ENCODE data around the gene MLXIP.

MLXIP gene

DNA sequence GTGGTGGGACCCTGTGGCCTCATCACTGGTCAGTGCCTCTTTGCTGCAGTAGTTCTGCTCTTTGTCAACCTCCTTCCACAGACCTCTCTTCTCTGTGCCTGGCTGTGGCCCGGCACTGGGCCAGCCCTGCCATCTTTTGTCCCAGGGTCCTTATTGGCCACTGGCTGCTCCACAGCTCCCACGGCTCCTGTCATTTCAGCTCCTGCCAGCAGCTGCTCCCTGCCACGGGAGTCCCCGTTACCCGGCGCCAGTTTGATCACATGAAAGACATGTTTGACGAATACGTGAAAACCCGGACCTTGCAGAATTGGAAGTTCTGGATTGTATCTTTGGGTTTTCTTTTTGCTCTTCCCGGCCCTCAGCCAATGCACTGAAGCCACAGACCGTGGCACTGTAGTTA is 60.1 kb downstream of the MLXIP start:
- Histone ChIP-seq H3K4me3 (no peak overlapping the region), H3K27ac (no peak overlapping the region)

DNA sequence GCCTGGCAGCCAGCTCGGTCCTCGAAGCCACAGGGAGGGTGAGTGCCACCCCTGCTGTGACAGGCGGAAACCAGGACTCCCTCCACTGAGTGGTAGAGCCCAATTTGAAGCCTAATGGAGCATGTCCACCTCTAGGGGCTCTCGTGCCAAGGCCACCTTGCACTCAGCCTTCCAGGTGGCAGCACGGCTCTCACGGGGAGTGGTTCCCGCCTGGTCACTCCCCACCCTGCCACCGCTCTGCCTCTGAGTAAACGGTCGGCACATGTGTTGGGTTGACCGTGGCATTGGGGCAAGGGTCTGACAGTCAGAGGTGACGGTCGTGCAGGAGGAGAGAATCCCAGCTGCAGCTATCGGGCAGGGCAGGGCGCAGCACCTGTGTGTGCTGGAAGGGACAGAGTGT is 60.7 kb downstream of the MLXIP start:
- Histone ChIP-seq H3K4me3 (no peak overlapping the region), H3K27ac (no peak overlapping the region)

DNA sequence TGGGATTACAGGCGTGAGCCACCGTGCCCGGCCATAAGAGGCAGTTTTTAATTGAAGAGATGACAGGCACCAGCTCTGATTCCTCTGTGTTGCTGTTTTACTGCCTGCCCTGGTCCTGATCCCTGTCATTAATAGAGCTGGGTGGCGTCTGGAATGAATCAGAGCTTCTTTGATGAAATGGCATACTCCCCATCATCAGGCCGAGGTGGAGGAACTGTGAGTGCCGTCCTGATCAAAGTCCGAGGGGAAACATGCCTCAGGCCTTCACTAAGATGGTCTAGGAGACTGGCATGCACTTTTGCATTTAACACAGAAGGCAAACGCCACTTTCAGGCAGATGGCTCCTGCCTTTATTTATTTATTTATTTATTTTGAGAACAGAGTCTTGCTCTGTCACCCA is 61.4 kb downstream of the MLXIP start:
- no peak overlapping the region for H3K4me3 ChIP-seq
- H3K27ac ChIP-seq = no peak overlapping the region

DNA sequence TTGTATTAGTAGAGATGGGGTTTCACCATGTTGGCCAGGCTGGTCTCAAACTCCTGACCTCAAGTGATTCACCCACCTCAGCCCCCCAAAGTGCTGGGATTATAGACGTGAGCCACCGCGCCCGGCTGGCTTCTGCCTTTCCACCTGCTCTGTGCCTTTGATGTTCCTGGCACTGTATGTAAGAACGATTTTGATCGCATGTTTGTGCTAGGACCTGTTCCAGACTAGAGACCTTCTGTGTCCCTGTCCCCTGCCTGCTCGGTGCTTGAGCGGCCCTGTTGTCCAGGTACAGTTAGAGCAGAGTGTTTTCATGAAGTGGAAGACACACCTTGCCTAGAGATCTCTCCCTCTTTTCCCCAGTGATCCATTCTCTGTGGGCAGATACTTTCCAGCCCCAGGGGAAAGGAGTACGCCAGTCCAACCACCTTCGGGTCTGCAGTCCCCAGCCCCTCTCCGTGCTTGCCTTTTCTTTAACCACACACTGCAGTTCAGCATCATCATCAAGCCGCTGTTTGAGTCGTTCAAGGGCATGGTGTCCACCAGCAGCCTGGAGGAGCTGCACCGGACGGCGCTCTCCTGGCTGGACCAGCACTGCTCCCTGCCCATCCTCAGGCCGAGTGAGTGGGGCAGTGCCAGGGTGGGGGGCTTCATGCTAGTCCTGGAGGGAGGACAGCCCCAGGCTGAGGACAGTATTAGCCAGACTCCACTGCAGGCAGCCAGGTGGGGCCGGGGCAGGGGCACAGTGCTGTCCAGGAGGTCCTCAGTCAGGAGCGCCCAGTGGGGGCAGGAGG is 62.1 kb downstream of the MLXIP start:
- no peak overlapping the region for H3K4me3 ChIP-seq
- H3K27ac ChIP-seq = no peak overlapping the region

DNA sequence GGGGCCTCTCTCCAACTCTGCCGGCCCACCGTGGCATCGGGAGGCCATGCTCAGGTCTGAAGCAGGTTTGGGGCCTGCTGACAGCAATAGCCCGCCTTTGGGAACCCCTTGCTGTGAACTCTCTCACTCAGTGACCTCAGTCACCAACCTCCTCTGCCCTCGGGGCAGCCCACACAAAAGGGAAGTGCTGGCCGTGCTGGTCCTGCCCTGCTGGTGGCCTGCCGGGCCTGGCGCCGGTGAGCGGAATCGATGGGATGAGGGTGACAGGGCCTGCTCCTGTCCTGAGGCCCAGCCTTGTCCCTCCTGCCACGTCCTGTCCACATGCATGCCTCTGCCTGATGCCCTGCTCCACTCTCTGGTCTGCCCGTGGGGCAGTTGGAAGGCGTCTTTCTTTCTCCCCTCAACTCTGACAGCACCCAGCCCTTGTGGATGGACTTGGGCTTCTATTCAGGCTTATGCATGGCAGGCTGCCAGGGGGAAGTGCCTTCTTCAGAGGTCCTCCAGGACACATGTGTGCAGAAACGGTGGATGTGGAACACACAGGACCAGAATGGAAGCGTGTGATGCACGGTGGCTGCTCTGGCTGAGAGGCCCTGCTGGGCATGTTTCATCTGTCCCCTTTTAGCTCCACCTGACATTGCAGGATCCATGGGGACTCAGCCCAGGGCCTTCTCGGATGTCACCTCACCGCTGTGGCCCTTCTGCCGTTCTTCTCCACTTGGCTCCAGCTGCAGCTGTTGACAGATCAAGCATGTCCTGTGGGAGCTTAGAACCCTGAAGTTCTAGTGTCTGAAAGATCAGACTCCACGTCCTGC is 63.6 kb downstream of the MLXIP start:
- Histone ChIP-seq H3K4me3 (no peak overlapping the region), H3K27ac (no peak overlapping the region)

DNA sequence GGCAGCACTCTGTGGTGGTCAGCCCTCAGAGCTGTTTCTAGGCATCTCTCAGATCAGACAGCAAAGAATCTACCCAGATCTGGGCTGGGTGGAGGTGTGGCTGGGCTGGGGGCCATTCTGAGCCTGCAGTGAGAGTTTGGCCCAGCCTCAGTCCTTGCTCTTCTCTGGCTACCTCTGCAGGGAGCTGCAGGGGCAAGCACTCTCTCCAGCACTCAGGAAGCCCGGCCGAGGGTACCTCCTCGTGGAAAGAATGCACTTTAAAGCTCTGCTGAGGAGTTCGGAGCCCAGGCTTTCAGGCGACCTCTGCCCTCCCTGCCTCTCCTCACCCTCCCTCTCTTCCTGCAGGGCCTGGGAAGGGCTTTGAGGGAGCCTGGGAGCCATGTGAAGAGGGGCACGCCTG is 64.3 kb downstream of the MLXIP start:
- H3K27ac ChIP-seq = no peak overlapping the region
- H3K4me3 ChIP-seq = no peak overlapping the region

DNA sequence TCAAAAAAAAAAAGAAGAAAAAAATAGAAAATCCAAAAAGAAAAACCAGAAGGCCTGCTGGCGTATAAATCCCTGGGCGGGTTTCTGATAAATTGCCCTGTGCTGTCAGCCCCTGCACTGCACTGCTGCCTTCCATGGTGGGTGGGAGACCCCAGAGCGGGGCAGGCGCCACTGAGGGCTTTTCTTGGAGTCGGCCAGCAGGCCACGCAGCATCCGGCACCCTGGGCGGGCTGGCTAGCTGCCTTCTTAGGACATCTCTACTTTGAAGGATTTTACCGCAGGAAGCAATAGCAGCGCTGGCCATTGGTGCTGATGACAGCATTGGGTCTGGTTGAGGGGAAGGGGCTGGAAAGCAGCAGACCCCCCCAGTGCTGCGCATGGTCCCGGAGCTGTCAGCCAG is 66.3 kb downstream of the MLXIP start:
- Histone ChIP-seq H3K4me3 (no peak overlapping the region), H3K27ac (no peak overlapping the region)

DNA sequence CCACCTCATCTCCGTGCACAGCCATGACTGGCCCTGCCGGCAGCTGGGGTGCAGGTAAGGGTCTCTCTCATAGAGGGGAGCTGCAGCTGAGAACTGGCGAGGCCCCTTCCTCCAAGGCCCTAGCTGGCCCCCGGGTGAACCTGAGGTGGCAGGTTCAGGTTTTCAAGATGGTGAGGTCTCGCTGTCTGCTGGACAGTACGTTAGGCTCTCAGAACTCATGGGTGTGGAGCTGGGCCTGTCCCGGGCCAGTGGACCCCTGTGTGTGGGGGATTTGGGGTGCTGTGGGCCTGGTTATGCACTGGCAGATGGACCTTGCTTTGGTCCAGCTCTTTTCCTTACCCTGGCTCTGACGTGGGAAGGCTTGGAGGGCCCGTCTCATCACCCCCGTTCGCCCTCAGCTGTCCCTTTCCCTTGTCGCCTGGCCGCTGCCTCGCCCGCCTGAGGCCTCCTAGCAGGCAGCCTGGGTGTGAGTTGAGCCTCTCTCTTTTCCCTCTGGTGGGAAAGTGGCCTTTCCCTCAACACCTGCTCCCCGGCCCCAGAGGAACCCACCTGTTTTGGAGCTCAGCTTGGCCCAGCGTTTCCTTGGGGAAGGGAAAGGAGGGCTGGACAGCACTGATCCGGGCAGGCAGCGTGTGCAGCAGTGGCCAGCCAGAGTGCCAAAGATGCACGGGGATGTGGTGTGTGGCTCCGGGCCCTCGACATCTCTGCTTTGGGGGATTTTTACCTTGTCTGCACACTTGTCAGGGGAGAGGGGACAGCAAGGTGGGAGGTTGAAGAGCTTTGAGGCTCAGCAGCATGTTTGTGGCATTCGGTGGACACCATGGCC is 67.2 kb downstream of the MLXIP start:
- H3K4me3 ChIP-seq = no peak overlapping the region
- H3K27ac ChIP-seq = no peak overlapping the region

DNA sequence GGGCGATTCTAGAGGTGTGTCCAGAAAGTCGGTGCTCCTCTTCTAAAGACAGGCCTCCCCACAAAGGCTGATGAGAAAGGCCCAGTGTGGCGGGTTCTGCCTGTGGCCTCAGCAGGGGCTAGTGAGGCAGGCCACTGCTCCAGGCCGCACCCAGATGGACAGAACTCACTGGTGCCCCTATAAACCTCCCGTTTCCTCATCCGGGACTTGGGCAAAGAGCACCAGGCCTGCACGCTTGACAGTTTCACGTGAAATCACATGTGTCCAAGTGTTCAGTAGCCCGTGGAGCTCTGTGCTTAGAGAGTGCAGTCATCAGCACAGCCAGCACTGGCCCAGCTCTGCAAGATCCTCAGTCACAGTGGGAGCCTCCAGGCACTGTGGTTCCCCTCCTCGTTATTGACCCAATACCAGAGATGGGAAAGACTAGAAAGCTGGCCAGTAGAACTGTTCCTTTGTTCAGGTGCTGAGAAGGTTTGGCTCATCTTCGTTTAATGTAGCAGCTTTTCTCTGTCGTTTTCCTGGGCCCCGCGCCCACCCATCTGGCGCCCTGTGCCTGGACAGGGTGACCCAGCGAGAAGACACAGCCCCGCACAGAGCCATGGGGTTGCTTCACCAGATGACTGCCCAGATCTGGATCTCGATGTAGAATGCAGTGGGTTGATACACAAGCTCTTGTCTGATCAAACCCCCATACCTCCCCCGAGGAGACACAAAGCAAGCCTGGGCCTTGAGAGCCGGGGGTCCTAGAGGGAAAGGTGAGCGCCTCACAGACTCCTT is 69.1 kb downstream of the MLXIP start:
- H3K4me3 ChIP-seq = no peak overlapping the region
- no peak overlapping the region for H3K27ac ChIP-seq

DNA sequence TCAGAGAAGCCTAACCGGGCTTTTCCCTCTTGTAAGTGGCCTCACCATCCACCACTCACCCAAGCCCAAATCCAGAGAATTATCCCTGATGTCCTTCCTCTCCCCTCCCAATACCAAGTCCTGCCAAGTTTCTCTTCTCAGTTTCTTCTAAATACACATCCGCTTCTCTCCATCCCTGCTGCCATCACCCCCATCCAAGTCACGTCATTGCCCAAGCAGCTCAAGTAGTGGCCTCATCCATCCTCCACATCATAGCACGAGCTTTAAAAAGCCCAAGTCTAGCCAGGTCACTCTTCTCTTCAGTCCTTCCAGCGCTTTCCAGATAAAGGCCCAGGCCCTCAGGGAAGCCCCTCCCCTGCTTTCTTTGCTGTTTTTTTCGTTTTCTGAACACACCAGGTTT is 70.1 kb downstream of the MLXIP start:
- Histone ChIP-seq H3K4me3 (no peak overlapping the region), H3K27ac (no peak overlapping the region)

DNA sequence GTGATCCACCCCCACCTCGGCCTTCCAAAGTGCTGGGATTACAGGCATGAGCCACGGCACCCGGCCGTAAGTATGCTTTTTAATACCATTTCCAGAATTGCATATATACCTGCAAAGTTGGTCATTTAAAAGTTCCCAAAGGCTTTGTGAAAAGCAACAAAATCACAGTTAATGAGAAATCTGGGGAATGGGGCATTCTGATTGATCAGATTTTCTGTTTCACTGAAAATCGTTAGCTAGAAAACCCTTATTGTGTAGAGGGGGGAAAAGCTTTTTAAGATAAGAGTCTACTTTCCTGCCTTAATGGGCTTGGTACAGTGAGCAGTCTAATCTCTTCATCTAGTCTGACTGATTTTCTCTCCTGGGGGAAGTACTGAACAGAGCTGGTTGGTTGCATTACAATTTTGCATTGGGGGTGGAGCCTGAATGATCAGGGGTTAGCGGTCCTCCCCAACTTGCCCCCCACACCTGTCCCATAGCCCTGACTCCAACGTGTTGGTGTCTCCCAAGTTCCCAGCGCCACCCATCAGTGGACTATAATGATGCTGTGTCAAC is 71.6 kb downstream of the MLXIP start:
- H3K27ac ChIP-seq = no peak overlapping the region
- no peak overlapping the region for H3K4me3 ChIP-seq

DNA sequence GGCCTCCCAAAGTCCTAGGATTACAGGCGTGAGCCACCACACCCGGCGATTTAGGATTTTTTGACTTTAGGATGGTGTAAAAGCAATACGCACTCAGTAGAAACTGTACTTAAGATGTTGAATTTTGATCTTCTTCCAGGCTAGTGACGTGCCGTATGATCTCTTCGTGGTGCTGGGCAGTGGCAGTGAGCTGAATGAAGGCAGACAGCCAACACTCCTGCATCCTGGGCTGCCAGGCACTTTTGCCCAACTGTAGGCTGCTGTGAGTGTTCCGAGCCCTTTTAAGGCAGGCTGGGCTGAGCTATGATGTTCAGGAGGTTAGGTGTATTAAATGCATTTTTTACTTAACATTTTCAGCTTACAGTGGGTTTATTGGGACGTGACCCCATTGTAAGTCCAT is 74.2 kb downstream of the MLXIP start:
- no peak overlapping the region for H3K27ac ChIP-seq
- no peak overlapping the region for H3K4me3 ChIP-seq

DNA sequence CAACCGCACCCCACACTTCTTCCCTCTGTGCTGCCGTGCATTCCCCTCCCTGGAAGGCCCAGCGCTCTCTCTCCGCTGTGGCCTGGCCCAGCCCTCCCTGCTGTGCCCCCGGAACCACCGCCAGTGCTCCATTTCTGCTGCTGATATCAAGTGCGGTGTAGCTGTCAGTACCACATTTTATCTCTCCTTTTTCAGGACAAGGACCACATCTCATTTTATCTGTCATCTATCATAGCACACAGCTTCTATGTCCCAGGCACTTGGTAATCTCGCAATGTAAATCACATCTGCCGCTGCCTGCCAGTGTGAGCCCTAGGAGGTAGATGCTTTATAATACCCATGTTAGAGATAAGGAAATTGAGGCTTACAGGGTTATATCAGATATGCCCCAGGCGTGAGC is 77.1 kb downstream of the MLXIP start:
- H3K4me3 ChIP-seq = no peak overlapping the region

DNA sequence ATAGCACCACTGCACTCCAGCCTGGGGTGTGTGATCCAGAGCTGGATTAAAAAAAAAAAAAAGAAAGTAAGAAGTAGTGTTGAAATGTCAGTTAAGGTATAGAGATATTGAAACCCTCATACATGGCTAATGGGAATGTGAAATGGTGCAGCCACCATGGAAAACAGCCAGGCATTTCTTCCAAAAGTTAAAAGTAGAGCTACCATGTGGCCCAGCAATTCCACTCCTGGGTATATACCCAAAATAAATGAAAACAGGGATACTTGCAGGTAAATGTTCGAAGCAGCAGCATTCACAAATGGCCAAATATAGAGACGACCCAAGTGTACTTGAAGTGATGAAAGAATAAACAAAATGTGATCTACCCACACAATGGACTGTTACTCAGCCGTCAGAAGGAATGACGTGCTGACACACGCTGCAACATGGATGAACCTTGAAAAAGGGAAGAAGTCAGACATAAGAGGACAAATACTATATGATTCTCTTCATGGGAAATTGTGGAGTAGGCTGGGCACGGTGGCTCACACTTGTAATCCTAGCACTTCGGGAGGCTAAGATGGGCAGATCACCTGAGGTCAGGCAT is 80.2 kb downstream of the MLXIP start:
- H3K27ac ChIP-seq = no peak overlapping the region
- H3K4me3 ChIP-seq = no peak overlapping the region

More for the DNA sequence above, 77.1 kb downstream of the MLXIP start:
- no peak overlapping the region for H3K27ac ChIP-seq

DNA sequence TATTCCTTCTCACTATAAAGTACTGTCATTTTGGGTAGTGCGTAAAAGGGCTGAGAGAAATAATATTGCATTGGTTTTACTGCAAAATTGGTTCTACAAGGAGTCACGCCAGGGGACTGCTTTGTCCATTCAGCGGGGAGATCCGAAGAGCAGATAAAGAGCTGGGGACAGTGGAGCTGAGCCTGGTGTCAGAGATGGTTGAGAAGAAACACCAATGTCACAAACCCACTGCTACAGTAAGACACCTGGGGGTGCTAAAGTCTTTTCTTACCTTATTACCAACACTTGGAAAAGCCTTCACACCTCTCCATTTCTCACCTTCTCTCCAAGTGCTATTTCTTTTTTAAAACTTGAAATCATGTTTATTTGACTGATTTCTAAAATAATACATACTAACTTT is 81.3 kb downstream of the MLXIP start:
- Histone ChIP-seq H3K4me3 (no peak overlapping the region), H3K27ac (no peak overlapping the region)

DNA sequence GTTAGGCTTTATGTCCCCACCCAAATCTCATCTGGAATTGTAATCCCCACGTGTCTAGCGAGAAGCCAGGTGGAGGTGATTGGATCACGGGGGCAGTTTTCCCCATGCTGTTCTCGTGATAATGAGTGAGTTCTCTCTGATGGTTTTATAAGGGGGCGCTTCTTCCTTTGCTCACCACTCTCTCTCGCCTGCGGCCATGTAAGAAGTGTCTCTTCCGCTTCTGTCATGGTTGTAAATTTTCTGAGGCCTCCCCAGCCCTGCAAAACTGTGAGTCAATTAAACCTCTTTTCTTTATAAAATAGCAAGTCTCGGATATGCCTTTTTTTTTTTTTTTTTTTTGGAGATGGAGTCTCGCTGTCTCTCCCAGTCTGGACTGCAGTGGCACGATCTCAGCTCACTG is 82.2 kb downstream of the MLXIP start:
- no peak overlapping the region for H3K27ac ChIP-seq
- H3K4me3 ChIP-seq = no peak overlapping the region

DNA sequence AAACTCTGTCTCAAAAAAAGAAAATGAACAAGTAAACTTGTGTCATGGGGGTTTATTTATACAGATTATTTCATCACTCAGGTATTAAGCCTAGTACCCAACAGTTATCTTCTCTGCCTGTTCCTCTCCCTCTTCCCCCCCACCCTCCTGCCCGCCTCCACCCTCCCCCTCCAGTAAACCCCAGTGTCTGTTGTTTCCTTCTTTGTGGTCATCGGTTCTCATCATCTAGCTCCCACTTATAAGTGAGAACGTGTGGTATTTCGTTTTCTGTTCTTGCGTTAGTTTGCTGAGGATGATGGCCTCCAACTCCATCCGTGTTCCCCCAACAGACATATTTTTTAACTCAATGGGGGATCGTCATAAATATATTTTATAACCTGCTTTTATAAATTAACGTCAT is 83.1 kb downstream of the MLXIP start:
- no peak overlapping the region for H3K27ac ChIP-seq

DNA sequence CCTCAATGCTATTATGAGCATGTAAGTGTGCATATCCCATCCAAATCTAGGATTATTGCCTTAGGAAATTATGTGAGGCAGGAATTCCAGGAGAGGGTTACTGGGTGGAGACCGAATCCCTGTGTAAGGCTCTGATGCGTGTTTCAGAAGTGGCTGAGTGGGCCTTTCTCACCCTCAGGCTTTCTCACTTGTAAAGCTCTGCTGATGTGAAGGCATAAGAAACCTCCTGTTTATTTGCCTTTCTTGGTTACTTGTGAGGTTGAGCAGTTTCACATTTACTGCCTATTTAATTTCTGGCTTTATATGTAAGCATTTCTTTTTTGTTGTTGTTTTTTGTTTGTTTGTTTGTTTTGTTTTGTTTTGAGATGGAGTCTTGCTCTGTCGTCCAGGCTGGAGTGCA is 84.4 kb downstream of the MLXIP start:
- Histone ChIP-seq H3K4me3 (no peak overlapping the region), H3K27ac (no peak overlapping the region)

More for the DNA sequence above, 83.1 kb downstream of the MLXIP start:
- no peak overlapping the region for H3K4me3 ChIP-seq
